ENCODE measurements around the gene DBN1. TPM values are rescaled to one million over a fixed set of nuclear protein-coding genes. Genes with fewer than 3 reads are reported as not detected.

The DBN1 gene
- total and polyA plus RNA-seq, 2 donors (not counting 3 experiments of a cell fraction or from before 2014, with no cell fraction given), result 198 to 336 TPM

- TF ChIP-seq MAX (IDR thresholded peaks at IDR 0.05; ENCODE audit: insufficient read depth, insufficient read length) (no peak), CTCF (IDR thresholded peaks at IDR 0.05; ENCODE audit: extremely low read depth in 1 of 2, insufficient read depth in 1 of 2, low read depth in 1 of 2, low read length in 2 of 2) (no peak), EZH2 (IDR thresholded peaks at IDR 0.05; ENCODE audit: borderline replicate concordance, low read depth, low read length, severe bottlenecking) (no peak), FOS (IDR thresholded peaks at IDR 0.05; ENCODE audit: borderline replicate concordance, insufficient read depth, low read length) (no peak), POLR2AphosphoS5 (IDR thresholded peaks at IDR 0.05; ENCODE audit: insufficient read depth, low read depth, low read length) (no peak), GATA2 (IDR thresholded peaks at IDR 0.05; ENCODE audit: insufficient read depth, insufficient read length, low read depth, low read length) (no peak), POLR2A (IDR thresholded peaks at IDR 0.05; ENCODE audit: low read depth, low read length) (no peak), MYC (IDR thresholded peaks at IDR 0.05; ENCODE audit: low read depth, low read length) (no peak), JUN (IDR thresholded peaks at IDR 0.05; ENCODE audit: borderline replicate concordance, insufficient read depth, insufficient read length, low read depth) (no peak)
- ChIA-PET POLR2A (no interaction called here), CTCF (interaction anchor here (0.9 to 13.5 kb wide), 6 partner anchors 9 to 53 kb away, joined by 3 to 288 read pairs (median 9); partner anchors contain the start of genes GRK6 and PFN3)
- no peaks in the 10 kb centered on the region for H3K9me1 ChIP-seq (replicated peaks; ENCODE audit: control insufficient read depth, extremely low read depth, insufficient read depth, low read length)
- no peak overlapping the region for H3K4me2 ChIP-seq (ENCODE audit: insufficient read depth, low read length)
- H3K27ac ChIP-seq (ENCODE audit: insufficient read depth, low read depth, low read length), result no peak overlapping the region
- H4K20me1 ChIP-seq (replicated peaks; ENCODE audit: control insufficient read depth, extremely low read depth, insufficient read depth, low read length), result no peaks in the 10 kb centered on the region
- no TSS peak for BruUV-seq (replicated peaks)
- FAIRE-seq, result no peak
- DNase-seq (ENCODE audit: low read depth, low spot score), result no peak
- no peak overlapping the region for H3K4me3 ChIP-seq (replicated peaks in 1 of 3; ENCODE audit: insufficient read depth in 1 of 3, low read depth in 1 of 3, low read length in 3 of 3)
- no peak overlapping the region for H2AFZ ChIP-seq (ENCODE audit: low read depth, low read length)
- intact Hi-C loops (cut with micrococcal nuclease), result no loop called here
- H3K4me1 ChIP-seq (ENCODE audit: control insufficient read depth, extremely low read depth, insufficient read depth, low read length), result peaks cover 14% of the 10 kb centered on the region
- H3K36me3 ChIP-seq (ENCODE audit: control insufficient read depth in 2 of 2, extremely low read depth in 1 of 2, insufficient read depth in 2 of 2, low read length in 2 of 2), result peaks cover 0 to 5% of the 10 kb centered on the region in 2 experiments
- no peaks in the 10 kb centered on the region for H3K9me3 ChIP-seq (replicated peaks; ENCODE audit: control insufficient read depth, insufficient read depth, low read length)
- no peak overlapping the region for H3K9ac ChIP-seq (replicated peaks; ENCODE audit: extremely low read depth, insufficient read depth, low read length)
- H3K79me2 ChIP-seq (ENCODE audit: control insufficient read depth, insufficient read depth, low read length), result no peaks in the 10 kb centered on the region
- no peaks in the 10 kb centered on the region for H3K27me3 ChIP-seq (ENCODE audit: control insufficient read depth in 2 of 2, insufficient read depth in 2 of 2, low read length in 2 of 2)
- dilution Hi-C loops (cut with MboI; ENCODE audit: extremely low pct_ligation_motif_present, low sequenced_read_pairs), result no loop called here
These were observed 29.1 kb downstream of the DBN1 start for GRCh38 chr5:177444106-177445051.
